ENCODE data around the gene GIT1.

Gene GIT1, protein sequence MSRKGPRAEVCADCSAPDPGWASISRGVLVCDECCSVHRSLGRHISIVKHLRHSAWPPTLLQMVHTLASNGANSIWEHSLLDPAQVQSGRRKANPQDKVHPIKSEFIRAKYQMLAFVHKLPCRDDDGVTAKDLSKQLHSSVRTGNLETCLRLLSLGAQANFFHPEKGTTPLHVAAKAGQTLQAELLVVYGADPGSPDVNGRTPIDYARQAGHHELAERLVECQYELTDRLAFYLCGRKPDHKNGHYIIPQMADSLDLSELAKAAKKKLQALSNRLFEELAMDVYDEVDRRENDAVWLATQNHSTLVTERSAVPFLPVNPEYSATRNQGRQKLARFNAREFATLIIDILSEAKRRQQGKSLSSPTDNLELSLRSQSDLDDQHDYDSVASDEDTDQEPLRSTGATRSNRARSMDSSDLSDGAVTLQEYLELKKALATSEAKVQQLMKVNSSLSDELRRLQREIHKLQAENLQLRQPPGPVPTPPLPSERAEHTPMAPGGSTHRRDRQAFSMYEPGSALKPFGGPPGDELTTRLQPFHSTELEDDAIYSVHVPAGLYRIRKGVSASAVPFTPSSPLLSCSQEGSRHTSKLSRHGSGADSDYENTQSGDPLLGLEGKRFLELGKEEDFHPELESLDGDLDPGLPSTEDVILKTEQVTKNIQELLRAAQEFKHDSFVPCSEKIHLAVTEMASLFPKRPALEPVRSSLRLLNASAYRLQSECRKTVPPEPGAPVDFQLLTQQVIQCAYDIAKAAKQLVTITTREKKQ

DNA sequence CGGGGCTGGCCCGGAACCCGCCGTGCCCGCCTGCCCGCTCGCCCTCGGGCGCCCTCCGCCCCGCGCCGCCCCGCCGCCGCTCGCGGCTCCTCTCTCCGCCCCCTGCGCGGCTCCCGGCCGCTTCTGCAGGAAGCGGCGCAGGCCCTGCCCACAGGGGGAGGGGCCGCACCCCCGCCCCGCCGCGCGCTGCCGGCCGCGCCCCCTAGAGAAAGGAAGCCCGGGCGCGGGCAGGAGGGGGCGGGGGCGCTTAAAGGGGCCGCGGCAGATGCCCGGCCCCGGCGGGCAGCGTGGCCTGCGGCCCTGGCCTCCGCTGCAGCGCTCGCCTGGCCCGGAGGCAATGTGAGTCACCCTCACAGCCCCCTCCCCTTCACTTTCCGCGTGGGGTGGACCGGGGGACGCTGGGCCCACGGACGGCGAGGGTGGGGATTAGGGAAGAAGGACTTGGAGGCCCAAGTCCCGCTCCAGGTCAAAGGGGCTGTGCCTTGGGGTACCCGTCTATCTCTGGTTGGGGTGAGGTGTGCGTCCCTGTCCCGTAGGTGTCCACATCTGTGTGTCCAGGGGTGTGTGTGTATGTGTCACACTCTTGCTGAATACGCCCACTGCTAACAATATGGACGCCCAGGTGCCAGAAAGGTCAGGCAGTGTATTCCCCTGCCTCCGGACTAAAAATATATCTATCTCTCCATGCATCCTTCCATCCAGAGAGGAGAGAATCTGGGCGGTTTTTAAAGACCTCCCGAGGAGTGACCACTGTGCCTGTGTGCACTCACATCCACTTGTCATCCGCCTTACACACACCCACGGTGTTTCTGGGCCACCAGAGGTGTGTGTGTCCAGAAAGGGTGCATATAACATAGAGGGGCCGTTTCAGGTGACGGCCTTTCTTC is at the start of gene GIT1:
Gene GIT1 (minus strand): TSS at position 125 of the 887 bp plus-strand sequence. CDS start 270 bp downstream, outside the sequence.
- DNase-seq = peak; percentile 89

DNA sequence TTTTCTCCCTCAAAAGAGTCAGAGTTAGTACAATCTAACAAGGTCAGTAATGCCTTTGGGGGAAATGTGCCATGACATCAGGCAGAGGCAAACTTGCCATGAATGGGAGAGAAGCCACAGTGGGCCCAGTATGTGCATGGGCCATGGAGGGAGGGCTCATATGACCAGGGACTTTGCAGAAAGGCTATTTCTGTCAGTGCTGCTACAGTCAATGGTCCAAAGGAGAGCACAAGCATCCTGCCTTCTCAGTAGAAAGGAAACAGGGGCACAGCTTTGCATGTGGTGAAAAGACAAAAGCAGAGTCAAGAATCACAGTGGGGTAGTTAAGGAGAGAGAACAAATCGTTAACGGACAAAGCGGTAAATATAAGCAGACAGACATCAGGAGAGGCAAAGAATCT is 44.4 kb upstream of the GIT1 start:
- DNase-seq = no peak

- DNase-seq = no peak
These were observed 41.3 kb upstream of the GIT1 start for GRCh38 chr17:29630630-29631193.

DNA sequence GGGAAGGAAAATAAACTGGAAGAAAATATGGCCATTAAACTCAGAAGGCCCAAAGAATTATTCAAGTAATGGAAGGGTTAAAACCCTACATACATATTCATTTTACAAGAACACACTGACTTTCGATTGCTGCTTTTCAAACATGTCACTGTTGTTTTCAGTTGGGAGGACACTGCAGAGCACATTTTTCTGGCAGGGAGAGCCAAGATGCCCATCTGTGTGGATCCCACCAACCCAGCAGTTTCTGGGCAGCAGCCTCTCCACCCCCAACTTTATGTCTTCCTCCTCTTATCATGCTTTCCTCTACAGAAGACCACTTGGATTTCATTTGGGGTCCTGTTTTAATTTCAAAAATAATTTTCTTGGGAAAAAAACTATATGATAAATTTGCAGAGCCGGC is 40.4 kb upstream of the GIT1 start:
- no peak for DNase-seq

GRCh38 chr17:29628644-29629043 is 39.2 kb upstream of the GIT1 start:
- DNase-seq = no peak

DNA sequence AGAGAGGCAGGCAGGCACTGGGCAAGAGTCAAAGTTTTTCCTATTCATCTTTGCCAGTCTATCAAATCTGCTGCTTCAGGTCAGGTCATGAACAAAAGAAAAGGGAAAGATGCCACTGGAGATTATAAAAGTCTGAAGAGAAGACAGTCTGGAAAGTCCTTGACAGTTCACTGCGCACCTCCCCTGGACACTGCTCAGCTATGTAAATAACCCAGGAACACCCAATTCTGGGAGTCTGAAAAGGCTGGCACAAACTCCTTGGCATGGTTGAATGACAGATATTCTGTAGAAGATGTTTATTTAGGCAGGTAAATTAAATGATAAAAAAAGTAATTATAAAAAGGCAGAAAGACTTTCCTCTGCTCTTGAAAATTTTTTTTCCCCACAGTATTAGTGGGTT is 38.5 kb upstream of the GIT1 start:
- no peak for DNase-seq

GRCh38 chr17:29625037-29625750 is 35.7 kb upstream of the GIT1 start:
- peak; percentile 36 for DNase-seq

DNA sequence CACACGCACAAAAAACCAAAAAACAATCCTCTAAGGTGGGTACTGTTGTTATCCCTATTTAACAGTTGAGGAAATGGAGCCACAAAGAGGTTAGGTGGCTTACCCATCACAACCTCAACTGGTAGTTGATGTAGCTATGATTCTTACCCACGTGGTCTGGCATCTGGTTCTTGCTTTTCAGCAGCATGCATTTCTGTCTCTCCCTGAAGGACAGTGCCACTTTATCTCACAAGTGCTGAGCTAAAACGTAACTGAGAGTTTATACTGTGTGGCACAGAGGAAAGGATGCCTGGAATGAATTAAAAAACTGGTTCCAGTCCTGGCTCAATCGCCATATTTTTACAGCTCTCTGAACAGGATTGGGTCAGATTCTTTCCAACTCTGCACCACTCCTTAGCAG is 35.1 kb upstream of the GIT1 start:
- DNase-seq = no peak

DNA sequence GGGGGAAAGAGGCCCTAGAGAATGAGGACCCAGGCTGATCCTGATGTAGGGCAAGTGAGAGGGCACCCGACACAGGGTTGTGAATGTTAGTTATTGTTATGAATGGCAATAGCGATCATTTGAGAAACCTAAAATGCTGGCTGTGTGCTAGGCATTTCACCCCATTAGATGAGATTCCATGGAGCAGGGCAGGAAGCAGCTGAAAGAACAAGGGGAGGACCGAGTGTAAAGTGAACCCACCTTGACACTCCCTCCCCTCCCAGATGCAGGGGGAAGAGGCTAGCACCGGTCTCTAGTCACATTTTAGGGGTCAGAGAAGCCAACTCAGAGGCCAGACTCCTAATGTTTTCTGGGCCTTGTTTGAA is 33.8 kb upstream of the GIT1 start:
- no peak for DNase-seq

DNA sequence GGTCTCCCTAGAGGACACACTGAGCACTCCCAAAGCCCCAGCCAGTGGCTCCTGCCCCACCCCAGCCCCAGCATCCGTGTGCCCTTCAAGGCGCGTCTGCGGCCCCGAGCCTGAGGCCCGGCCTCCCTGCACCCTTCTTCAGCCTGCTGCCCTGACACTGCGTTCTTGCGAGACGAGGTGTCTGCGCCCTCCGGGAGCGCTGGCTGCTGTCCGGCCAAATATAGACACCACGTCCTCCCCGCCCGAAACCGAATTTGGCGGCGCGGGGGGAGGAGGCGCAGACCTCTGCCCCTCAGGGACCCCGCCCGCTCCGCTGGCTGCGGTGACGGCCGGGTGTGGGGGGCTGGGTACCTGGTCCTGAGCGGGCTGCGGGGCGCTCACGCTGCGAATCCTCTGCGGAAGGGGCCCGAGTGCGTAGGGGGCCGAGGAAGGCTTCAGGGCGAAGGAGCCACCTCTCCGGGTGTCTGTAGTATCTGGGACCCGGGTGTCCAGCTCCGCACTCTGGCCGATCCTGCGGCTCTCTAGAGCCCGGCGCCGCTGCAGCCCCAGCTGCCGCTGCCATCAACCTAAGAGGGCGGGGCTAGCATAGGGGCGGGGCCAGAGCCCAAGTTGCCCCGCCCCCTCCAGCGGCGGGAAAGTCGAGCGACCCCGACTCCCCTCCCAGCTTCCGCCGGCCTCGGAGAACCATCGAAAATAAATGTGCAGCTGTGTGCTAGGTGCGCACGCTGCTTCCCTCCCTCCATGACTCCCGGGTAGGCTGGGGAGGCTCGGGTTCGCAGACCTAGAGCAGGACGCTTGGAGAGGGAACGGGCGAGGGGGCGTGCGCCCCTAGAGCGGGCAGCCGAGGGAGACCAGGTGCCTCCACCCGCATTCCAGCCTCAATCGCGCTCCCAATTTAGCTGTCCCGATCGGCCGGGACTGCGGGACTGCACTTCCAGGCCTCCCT is 33.2 kb upstream of the GIT1 start, which contains the start of gene CORO6:
Gene CORO6 (minus strand): TSS at position 576 of the 946 bp plus-strand sequence. CDS start 1,491 bp downstream, outside the sequence.
- DNase-seq = peak; percentile 53

DNA sequence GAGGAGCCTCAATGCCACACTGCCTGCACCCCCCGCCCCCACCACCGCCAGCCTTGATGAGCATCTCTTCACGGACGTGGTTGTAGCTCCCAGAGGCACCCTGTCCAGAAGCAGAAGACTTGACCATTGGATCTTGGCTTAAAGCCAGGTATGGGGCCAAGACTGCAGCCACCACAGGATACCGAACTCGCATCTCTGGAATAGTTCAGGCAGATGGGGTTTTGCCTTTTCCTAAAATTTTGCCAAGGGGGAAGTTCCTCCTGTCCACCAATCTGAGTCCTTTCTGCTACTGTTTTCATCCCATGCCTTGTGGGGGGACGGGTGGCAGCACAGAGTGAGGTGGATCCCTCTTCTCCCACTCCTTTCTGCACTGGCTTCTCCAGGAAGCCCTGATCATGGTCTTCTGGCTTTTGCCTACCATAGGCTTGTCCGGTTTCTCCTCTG is 32.3 kb upstream of the GIT1 start:
- DNase-seq = no peak

DNA sequence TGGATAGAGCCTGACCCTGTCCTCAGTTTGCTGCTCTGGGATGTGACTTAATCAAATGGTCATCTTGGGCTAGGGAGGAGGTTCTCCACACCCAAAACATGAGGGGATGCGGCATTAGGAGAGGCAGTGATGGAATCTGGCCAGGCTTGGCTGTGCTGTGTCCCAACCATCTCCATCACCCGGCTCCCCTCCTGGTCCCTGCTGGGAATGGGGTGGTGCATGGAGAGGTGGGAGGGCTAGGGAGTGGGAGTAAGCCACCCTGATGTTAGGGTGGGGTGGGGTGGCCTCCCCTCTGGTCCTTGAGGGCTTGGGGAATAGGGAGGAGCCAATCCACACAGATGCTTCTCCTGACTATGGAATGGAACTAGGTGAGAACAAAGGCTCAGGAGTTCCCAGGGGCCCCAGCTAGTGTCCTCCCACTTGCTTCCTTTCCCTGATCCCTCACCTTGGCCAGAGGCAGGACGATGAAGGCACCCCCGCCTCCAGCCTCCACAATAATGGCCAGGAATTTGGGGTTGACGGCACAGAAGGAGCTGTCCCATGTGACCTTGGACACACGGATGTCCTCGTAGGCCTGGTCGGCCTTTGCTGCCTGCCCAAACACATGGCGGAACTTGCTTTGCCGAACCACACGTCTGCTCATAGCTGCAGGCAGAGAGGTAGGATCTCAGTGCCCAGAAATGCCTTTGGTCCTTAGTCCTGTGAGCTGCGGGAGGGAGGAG is 31.5 kb upstream of the GIT1 start:
- no peak for DNase-seq

DNA sequence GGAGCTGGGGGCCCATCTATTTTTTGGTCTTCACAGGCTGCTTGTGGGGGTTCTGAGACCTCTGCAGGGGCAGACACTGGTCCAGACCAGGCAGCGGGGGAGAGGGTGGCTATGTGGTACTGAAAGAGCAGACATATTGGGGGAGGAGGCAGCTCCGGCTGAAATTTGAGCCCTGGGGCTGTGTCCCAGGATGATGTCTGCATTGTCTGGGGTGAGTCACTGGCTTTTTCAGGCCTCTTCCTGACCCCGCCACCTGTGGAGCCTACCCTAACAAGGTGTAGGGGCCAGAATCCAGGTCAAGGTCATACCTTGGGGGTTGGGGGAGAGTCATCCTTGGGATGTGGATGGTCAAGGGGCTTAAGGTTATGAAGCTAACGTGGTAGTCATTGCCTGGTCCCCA is 30.8 kb upstream of the GIT1 start:
- peak; percentile 47 for DNase-seq

- peak; percentile 44 for DNase-seq
These were observed 29.8 kb upstream of the GIT1 start for GRCh38 chr17:29619251-29619650.

- DNase-seq = no peak
These were observed 29.0 kb upstream of the GIT1 start for GRCh38 chr17:29618272-29619065.

DNA sequence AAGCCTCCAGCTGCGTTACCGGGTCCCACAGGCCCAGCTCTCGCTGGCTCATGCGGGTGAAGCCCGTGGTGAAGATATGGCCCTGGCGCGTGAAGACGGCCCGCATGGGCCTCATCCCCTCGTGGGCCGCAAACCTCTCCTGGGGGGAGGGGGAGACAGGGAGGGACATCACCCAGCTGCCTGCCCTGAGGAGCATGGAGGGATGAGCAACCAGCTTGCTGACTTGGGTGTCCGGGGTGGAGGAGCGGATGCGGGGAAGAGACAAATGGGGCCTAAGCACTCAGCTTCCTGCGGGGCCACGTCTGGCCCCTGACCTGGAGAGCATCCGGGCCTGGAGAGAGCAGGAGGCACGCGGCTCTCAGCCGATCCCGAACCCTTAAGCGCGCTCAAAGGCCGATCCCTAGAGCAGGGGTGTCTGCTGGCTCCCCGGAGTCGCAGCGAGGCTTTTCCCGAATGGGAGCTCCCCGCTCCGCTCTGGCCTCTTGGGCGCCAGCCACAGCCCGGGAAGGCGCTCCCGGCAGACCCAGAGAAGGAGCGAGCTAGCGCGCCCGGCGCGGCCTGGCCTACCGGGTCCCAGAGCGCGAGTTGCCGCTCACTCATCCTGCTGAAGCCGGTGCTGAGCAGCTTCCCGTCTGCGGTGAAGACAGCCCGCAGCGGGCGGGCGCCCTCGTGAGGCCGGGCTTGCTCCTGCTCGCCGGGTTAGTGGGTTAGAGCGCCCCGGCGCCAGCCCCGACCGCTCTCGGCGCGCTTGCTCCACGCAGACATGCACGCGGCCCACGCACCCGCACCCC is 28.2 kb upstream of the GIT1 start:
- DNase-seq = peak; percentile 81

- peak; percentile 85 for DNase-seq
These were observed 27.7 kb upstream of the GIT1 start for GRCh38 chr17:29617125-29617480.

GRCh38 chr17:29616300-29617048 is 27.0 kb upstream of the GIT1 start:
- no peak for DNase-seq

Data from fibroblast of skin of right biceps (primary cell).